ENCODE data around the gene ARHGEF4.
"Not testable (repeated sequence)": the region's sequence is repeated elsewhere in the genome, so short reads cannot be mapped to it uniquely, and the experiment has no call there.

Gene ARHGEF4

DNA sequence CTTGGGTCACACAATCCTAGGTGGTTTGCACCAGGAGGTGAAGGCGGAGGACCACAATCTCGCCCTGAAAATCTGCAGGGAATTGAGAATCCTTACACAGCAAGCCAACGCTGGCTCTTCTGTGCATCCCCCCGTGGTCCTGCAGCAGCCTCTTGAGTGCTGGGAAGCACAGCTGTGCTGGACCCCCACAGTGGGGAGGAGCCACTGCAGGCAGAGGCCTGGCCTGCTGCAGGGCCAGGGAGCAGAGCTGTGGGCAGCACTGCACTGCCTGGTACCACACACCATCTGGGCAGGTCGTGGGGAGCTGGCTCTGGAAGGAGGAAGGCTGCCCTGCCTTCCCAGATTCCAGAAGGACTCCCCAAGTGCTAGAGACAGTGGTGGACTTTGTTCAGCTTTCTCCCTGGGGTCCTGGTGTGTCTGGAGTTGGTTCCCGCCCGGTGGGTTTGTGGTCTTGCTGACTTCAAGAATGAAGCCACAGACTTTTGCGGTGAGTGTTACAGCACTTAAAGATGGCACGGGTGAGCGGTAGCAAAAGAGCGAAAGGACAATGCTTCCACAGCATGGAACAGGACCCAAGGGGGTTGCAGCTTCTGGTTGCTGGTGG, 150.3 kb downstream of the ARHGEF4 start:
- no peak for DNase-seq

DNA sequence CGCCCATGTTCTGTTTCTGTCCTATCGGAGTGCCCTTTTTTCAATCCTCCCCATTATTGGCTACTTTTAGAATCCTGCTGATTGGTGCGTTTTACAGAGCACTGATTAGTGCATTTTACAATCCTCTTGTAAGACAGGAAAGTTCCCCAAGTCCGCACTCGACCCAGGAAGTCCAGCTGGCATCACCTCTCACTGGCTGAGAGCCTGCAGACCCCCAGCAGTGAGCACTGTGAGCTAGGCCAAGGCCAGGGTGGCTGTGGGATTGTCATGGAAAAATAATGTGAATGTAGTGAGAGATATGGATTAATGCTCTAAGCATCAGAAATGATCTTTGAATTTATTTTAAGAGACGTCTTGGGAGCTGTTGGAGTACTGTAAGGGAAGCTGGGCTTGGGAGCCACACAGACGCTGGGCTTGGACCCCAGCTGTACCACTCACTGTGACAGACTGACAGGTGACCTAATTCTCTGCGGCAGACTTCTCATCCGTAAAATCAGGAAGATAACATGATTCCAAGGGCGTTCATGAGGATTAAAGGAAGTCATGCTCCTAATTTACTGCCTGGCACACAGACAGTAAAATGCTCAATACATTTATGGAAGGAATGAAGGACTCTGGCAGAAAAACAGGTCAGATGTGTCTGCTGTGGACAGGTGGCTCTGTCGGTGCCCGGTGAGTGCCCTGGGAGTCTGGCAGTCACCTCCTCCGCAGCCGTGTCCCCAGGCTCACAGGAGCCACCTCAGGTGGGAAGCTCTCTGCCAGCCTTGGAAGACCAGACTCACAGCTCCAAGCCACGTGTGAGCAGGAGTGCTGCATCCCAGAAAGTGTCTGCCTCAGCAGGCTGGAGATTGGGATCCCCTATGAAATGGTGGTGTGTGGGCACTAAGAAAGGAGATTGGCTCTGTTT, 151.1 kb downstream of the ARHGEF4 start:
- DNase-seq: no peak

DNA sequence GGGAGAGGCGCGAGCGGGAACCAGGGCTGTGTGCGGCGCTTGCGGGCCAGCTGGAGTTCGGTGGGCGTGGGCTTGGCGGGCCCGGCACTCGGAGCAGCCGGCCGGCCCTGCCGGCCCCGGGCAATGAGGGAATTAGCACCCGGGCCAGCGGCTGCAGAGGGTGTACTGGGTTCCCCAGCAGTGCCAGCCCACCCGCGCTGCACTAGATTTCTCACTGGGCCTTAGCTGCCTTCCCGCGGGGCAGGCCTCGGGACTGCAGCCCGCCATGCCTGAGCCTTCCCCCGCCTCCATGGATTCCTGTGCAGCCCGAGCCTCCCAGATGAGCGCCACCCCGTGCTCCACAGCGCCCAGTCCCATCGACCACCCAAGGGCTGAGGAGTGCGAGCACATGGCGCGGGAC, 154.7 kb downstream of the ARHGEF4 start:
- DNase-seq: not testable (repeated sequence)

DNA sequence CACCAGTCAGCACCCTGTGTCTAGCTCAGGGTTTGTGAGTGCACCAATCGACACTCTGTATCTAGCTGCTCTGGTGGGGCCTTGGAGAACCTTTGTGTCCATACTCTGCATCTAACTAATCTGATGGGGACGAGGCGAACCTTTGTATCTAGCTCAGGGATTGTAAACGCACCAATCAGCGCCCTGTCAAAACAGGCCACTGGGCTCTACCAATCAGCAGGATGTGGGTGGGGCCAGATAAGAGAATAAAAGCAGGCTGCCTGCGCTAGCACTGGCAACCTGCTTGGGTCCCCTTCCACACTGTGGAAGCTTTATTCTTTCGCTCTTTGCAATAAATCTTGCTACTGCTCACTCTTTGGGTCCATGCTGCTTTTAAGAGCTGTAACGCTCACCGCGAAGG, 155.3 kb downstream of the ARHGEF4 start:
- not testable (repeated sequence) for DNase-seq

DNA sequence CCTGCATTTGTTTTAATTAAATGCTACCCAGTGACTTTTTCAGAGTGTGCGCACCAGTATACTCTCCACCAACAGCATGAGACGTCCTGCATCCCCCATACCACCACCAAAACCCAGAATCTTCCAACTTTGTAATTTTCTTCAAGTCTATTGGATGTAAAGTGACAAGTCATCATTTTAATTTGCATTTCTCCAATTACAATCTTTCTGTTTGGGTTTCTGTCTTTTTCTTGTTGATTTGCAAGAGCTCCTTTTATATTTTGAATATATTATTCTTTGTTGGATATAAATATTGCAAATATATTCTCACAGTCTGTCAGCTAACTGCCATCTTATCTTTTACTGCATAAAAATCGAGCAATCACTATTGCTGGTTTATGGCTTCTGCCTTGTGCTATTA, 160.0 kb downstream of the ARHGEF4 start:
- no peak for DNase-seq

DNA sequence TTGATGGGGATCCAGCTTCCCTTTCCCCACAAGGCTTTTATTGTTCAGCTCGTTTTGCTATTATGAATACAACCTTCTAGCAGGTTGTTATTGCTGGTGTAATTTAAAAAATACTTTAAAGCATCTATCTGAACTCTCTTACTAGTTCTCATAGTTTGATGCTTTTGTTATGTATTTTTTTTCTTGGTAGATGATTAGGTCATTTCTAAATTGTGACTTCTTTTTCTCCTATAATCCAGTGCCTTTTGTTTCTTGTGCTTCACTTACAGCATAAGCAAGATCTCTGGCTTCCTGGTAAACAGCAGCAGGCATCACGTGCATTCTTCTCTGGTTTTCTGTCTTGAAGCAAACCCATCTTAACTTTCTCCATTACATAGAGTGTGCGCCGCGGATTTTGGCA, 160.5 kb downstream of the ARHGEF4 start:
- no peak for DNase-seq

DNA sequence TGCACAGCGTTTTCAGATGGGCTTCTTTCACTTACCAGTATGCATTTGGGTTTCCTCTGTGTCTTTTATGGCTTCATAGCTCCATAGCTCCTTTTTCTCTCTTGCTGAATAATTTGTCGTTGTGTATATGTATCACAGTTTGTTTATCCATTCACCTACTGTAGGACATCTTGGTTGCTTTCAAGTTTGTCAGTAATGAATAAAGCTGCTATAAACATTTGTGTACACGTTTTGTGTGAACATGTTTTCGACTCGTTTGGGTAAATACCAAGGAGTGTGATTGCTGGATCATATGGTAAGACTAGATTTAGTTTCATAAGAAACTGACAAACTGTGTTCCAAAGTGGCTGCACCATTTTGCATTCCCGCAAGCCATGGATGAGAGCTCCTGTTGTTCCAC, 161.8 kb downstream of the ARHGEF4 start:
- DNase-seq: no peak

DNA sequence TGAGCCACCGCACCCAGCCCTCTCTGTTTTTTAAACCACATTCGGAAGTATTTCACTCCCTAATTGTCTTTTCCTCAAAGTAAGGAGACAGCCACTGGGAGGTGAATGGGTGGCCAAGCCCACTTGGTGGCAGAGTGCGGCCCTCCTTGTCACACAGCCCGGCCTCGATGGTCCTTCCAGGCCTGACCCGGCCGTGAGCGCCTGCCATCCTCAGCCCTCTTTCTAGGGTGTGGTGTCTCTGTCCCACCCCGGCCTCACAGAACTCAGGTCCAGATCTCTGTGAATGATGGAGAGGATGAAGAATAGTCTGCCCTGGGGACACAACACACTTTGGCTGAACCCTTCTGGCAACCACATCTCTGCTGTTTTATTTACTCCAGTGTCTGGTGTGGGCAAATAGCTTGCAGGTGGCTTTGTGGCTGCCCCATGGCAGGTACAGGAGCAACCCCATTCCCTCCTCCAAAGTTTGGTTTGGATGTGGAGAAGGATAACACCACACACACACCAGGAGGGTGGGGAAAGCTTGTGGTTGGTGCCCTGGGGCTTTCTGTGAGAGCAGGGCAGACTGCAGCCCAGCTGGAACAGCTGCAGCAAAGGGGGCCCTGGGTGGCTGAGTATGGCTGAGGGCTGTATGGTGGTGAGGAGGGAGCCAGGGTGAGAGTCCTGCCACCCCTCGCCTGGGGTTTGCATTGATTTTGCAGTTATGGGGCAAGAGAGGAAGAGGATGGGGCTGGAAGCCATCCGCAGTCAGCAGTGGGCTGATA, 167.9 kb downstream of the ARHGEF4 start:
- DNase-seq: no peak

DNA sequence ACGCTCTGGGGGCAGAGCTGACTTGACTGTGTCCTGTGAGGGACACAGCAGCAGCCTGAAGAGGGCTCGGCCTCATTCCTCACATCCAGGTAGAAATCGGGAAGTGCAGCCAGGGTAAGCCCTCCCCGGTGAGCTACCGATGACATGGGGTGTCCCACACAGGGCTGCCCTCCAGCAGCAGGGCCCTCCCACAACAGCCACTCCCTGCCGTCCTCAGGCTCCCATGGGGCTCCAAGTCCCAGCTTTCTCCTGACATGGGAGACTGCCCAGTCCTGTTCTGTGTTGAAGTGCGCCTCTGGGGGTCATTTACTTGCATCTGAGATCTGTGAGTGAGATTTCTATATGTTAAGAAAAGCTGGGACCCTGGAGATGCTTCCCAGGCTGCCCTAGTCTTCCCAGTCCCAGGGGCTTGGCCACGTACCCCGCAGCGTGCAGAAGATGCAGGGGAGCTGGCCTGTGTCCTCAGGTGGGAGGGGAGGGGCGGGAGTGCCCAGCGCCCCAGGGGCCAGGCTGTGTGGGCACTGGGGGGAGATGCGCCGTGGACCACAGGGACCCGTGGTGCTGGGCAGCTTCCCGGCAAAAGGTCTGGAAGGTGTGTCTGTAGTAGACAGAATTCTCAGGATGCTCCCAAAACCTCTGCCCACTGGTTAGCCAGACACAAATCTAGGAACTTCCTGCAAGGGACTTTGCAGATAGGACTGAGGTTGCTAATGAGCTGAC, 168.7 kb downstream of the ARHGEF4 start:
- no peak for DNase-seq

DNA sequence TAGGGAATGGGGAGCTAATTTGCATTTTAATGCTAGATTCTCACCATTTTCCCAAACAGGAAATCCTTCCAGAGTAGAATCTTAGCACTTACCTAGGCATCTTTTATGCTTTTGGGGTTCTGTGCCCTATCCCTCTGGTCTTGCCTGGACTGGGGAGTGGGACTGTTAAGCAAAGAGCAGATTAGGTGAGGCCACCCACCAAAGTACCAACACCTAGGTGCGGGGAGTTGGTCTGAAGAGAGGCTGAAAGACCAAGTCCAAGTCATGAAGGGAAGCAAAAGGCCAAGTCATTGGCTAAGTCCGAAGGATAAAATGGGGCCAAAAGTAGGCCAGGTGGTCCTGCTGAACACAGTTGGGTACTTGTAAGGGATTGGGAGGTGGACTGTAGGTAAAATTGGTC, 169.8 kb downstream of the ARHGEF4 start:
- no peak for DNase-seq

DNA sequence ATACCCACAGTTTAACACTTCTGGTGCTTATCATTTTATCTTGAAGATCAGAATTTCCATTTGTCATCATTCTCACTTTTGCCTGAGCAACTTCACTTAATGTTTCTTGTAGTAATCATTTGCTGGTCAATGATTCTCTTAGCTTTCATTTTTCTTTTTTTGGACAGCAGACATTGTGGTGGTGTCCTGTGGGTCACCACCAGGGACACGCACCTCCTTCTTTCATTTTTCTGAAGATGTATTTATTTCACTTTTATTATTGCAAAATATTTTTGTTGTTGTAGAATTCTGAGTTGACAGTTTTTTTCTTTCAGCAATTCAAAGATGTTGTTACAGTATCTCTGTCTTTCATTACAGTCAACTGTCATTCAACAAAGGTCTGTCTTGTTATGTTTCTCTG, 172.3 kb downstream of the ARHGEF4 start:
- no peak for DNase-seq

DNA sequence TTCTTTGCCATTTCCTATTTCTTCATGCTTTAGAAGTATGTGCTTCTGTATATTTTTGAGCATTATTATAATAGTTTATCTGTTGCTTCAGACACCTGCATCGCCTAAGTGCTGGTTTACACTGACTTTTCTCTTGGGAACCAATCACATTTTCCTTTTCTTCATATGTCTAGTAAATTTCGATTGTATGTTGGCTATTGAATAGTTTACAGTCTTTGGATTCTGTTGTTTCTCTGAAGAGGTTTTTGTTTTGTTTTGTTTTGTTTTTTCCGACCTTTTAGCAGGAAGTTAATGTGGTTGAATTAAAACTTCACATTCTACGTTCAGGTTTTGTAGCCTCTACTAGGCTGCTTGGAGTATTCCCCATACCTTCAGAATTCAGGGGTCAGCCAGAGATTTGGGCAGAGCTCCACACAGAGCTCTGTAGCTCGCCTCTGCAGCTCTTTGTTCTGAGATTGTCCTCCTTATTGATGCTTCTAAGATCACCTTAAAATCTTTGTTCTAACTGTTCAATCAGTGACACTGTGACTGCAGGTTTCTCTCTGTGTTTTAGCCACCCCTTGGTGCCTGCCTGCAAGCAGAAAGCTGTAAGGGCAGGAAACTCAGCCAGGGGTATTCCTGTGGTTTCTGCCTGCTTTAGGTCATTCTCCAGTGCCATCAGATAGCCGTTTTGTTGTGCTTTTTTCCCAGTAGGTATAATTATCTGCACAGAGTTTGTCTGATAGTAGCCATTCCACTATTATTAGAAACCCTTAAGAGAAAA, 173.2 kb downstream of the ARHGEF4 start:
- DNase-seq: no peak

DNA sequence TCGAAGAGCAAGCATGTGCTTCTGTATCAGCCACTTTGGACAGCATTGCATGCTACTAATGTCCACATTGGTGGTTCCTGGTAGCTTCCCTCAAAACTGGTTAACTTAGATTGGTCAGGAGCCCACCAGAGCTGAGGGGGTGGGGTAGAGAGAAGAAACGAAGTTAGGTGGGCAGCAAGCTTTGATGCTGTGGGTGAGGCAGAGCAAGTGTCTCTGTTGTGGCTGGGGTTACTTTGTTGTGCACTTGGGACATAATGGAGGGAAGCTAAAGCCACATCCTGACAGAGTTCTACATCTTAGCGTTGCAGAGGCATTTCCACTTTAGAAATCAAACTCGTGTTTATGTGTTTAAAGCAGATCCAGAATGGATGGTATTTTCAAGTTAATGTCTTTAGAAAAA, 173.9 kb downstream of the ARHGEF4 start:
- DNase-seq: no peak

DNA sequence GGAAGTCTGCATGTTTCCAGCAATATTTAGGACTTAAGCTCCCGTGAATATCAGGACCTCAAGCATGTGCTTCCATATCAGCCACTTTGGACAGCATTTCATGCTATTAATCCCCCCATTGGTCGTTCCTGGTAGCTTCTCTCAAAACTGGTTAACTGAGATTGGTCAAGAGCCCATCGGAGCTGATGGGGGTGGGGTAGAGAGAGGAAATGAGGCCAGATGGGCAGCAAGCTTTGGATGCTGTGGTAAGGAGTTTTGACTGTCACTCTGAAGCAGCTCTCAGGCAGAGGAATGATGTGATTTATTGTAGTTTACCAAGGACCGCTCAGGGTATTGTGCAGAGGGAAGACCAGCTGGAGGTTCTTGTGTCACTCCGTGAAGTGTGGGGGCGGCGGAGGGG, 174.8 kb downstream of the ARHGEF4 start:
- no peak for DNase-seq

DNA sequence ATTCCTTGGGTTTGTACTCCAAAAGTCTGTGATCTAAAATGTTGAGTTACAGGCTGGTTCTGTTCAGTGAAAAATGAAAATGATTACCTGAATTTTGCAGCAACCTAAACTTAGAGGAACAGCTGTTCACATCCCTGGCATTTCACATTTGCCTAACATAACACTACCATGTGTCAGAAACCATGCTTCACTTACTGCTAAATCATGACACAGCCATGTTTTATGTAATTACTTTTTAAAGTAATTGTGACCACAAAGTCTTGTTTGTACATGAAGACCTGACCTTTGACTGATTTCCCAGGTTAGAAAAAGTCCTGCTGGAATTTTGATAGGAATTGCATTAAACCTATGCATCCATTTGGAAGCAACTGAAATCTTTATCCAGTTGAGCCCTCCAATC, 177.4 kb downstream of the ARHGEF4 start:
- DNase-seq: no peak

DNA sequence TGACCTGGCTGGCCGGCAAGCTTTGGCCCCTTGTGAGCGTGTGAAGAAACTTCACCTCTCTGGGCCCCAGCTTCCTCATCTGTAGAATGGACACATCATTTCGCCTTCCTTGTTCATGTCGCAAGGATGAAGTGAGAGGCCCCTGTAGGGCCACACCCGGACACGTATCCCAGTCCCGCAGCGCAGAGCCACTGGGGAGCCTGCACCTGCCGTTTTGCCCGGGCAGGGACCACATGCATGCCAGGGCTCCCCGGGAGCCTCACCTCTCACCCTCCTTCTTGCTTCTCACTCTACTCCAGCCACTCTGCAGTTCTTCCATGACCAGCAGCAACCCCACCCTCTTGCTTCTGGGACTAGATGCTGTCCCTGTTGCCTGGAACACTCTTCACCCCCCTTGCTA, 179.1 kb downstream of the ARHGEF4 start:
- DNase-seq: no peak

DNA sequence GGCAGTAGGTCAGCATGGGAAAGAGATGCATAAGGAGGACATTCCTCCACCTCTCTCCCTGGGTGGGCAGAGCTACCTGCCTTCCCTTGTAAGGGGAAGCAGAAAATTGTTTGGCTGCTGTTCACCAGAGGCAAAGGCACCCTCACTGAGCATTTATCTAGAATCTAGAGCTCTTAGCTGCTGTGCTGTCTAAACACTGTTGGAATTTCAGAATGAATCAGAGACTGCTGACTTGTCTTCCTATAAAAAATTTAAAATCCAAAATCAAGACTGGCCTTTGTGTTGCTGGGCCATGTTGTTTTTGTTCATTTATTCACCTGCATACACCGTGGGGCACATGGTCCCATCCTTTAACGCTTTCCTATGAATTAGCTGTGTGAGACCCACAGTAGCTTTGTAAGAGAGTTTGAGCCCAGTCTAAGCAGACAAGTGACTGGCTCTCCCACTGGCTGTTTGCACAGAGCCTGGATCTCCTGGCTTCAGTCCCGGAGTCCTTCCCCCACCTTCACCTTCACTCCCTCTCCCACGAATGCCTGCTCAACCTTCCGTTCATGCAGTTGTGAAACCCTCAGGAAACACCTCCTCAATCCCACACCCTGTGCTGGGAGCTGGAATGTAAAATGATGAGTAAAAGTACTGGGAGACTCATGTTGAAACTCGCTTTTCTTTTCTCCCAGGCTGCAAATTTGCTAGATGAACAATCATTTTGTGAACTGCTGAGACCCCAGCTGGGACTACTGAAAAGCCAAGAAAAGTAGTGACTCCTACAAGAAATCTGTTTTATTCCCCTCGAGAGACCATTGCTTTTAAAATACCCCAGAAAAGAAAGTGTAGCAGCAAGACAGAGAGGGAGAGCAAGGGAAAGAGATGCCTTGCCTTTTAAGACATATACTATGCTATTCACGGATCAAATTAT, 180.4 kb downstream of the ARHGEF4 start:
- no peak for DNase-seq

DNA sequence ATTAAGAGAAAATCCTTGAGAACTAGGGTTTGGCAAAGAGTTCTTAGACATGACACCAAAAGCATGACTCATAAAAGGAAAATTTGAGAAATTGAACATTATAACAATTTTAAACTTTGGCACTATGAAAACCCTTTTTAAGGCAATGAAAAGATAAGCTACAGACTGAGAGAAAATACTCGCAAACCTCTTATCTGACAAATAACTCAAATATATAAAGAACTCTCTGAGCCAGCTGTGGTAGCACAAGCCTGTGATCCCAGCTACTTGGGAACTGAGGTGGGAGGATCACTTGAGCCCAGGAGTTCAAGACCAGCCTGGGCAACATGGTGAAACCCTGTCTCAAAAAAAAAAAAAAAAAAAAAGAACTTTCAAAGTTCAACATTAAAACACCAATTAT, 186.0 kb downstream of the ARHGEF4 start:
- DNase-seq: no peak

DNA sequence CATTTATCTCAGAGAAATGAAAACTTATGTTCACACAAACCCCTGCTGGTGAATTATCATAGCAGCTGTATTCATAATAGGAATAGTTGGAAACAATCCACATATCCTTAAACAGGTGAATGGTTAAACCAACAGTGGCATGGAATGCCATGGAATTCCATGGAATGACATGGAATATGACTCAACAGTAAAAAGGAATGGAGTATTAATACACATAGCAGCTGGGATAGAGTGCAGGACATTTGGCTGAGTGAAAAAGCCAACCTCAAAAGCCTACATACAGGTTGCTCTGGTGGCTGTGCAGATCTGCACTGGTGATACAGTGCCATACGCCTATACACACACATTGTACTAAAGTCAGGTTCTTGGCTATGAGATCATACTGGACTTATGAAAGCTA, 187.0 kb downstream of the ARHGEF4 start:
- no peak for DNase-seq

DNA sequence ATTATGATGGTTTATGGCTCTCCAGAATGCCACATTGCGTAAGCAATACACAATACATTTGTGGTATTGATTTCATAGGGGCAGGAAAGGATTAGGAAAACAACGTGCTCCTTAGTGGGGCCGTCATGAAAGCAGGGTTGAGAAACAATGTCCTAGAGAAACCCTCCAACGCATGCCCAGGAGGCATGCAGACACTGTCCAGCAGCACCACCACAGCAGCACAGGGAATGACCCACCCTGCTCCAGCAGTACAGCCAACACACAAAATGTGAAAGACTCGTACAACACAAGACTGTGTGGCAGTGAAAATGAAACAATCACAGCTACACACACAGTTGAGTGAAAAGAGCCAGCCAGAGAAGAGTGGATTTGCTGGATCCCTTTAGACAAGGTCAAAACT, 190.2 kb downstream of the ARHGEF4 start:
- no peak for DNase-seq

Data from activated CD4-positive, alpha-beta T cell treated with anti-CD3 and anti-CD28 coated beads, Interleukin-10, Interleukin-2, amounts not matched to agents 100 ng/mL and 50 ng/mL, durations not matched to agents 16 hours and 8 hours (primary cell).